Spleen (tissue), 11 donors: ENCODE results near the gene HMGCLL1. TPM values are rescaled to one million over a fixed set of nuclear protein-coding genes. Genes with fewer than 3 reads are reported as not detected.

Source experiments
- DNase-seq: peaks from one replicate; pipeline ENCODE4 v3.0.0-alpha.2; 2020
- H3K27ac ChIP-seq, 8 donors: fragments of 200-600 bp; sonication (generic) in 7 of 8; 1 replicate in 4 of 8; 2 replicates in 4 of 8; pipeline versions ENCODE4 v1.5.0 to v1.8.0; 2016 to 2021; ENCODE audit warnings: inconsistent platforms in 4 of 8, mild to moderate bottlenecking in 4 of 8, moderate library complexity in 1 of 8
- H3K27me3 ChIP-seq, 7 donors: fragments of 200-600 bp; sonication (generic) in 6 of 7; replicated peaks in 1 of 7; 1 replicate in 4 of 7; 2 replicates in 3 of 7; pipeline versions ENCODE4 v1.5.0 to v1.8.0; 2016 to 2021; ENCODE audit warnings: inconsistent platforms in 3 of 7, mild to moderate bottlenecking in 1 of 7
- H3K36me3 ChIP-seq, 6 donors: fragments of 200-600 bp; sonication (generic) in 5 of 6; 1 replicate in 4 of 6; 2 replicates in 2 of 6; pipeline versions ENCODE4 v1.5.0 to v1.8.0; 2016 to 2021; ENCODE audit warnings: inconsistent platforms in 2 of 6
- H3K4me1 ChIP-seq, 6 donors: fragments of 200-600 bp; sonication (generic) in 5 of 6; 1 replicate in 3 of 6; 2 replicates in 3 of 6; pipeline versions ENCODE4 v1.5.0 to v1.8.0; 2016 to 2021; ENCODE audit warnings: inconsistent platforms in 3 of 6
- H3K4me3 ChIP-seq, 8 donors: fragments of 200-600 bp; sonication (generic) in 7 of 8; 1 replicate in 4 of 8; 2 replicates in 4 of 8; pipeline versions ENCODE4 v1.5.0 to v1.8.0; 2016 to 2021; ENCODE audit warnings: inconsistent platforms in 4 of 8, mild to moderate bottlenecking in 4 of 8, moderate library complexity in 2 of 8
- H3K9me3 ChIP-seq, 8 donors: fragments of 200-600 bp; sonication (generic) in 7 of 8; 1 replicate in 4 of 8; 2 replicates in 4 of 8; pipeline versions ENCODE4 v1.5.0 to v1.8.0; 2016 to 2021; ENCODE audit warnings: inconsistent platforms in 4 of 8
- CTCF ChIP-seq, 11 experiments: fragments of 200-600 bp in 7 of 11; fragments of 450-650 bp in 4 of 11; sonication (generic) in 4 of 11; IDR thresholded peaks in 8 of 11; conservative IDR thresholded peaks in 3 of 11; 1 replicate in 7 of 11; 2 replicates in 4 of 11; pipeline versions ENCODE4 v1.4.0 to v1.8.0; 2016 to 2021; ENCODE audit warnings: antibody characterized with exemption in 11 of 11, inconsistent platforms in 4 of 11, mild to moderate bottlenecking in 1 of 11
- POLR2A ChIP-seq, 3 donors: fragments of 450-650 bp; IDR thresholded peaks; one replicate each; pipeline ENCODE4 v1.5.1; 2017; ENCODE audit warnings: antibody characterized with exemption in 3 of 3, mild to moderate bottlenecking in 1 of 3
- POLR2AphosphoS5 ChIP-seq, 3 donors: sonication (generic); formaldehyde crosslinking; IDR thresholded peaks; one replicate each; pipeline ENCODE4 v1.5.1; 2017; ENCODE audit warnings: antibody characterized with exemption in 3 of 3
- WGBS, 5 donors: extraction: QIAGEN DNeasy Blood & Tissue Kit in 3 of 5; methylation state at CpG; one replicate each; pipeline versions ENCODE4 v1.1.5 to v1.1.7; 2013 to 2018; 5-methylcytosine and 5-hydroxymethylcytosine counted together
- intact Hi-C: fragments of 100-400 bp; cut with DNase I; formaldehyde crosslinking; loops from one replicate; pipeline ENCODE4 v1.15.0; 2023; ENCODE audit warnings: low total_unique reads
- polyA plus RNA-seq, 3 donors: library from polyadenylated mRNA; stranded (reverse); fragments of 200-250 nt; gene quantifications; one replicate each; pipeline ENCODE4 v1.2.1, GENCODE V29; 2013
- total RNA-seq, 7 donors: library from RNA; depleted of rRNA in 3 of 7; stranded (reverse); fragments of >200 nt in 3 of 7; fragmentation: NEBNext Ultra II Directional in 4 of 7; extraction: Animal tissue kit (Norgen Biotek cat#: 25700) in 4 of 7; gene quantifications; one replicate each; pipeline versions ENCODE4 v1.1.0 to v1.2.1, GENCODE V29; 2016 to 2021
- donor health status: healthy with polysubstance abuse.
- donor health status: DM: no; HTN: no; CAD: no; lungs with moderate emphysema.
- donor health status: DM: no; HTN: no; CAD: no.
- donor health status: Bipolar disorder and iron deficiency.
- donor health status: healthy.
- donor health status: DM: no; HTN: no; CAD: no.
- donor health status: DM: yes; HTN: yes; CAD: no.

Gene HMGCLL1
- total and polyA plus RNA-seq, 10 donors, result 0.39 TPM; not detected in 9

- WGBS, 5 donors, result 78 to 89% (median 81%) methylated on average over 3 of the region's 3 CpGs
Observed at GRCh38 chr6:55474382-55474781, 104.6 kb downstream of the HMGCLL1 start.

DNA sequence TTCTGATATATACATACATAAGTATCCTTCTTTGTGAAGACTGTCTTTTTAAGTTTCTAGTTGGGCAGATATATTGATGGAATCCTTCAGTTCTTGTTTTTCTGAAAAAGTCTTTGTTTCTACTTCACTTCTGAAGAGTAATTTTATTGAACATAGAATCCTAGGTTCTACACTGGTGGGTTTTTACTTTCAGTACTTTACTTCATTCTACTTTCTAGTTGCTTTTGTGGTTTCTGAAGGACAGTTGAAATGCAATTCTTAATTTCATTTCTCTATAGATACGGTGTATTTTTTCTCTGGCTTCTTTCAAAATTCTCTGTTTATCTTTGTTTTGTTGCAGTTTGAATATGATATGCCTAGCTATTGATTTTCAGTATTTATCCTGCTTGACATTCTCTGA, 105.3 kb downstream of the HMGCLL1 start:
- WGBS, 5 donors, result 85 to 92% (median 89%) methylated on average over 1 of the region's 1 CpG
- no peak for DNase-seq
- H3K27ac ChIP-seq, result no peak overlapping the region
- H3K4me3 ChIP-seq, result no peak overlapping the region
- intact Hi-C loops, result no loop called here
- no peaks in the 10 kb centered on the region for H3K9me3 ChIP-seq
- no peak for TF ChIP-seq CTCF (IDR thresholded peaks at IDR 0.05 in 8 of 11, conservative IDR thresholded peaks at IDR 0.05 in 3 of 11)
- TF ChIP-seq POLR2A (IDR thresholded peaks at IDR 0.05), result no peak
- no peak for TF ChIP-seq POLR2AphosphoS5 (IDR thresholded peaks at IDR 0.05)
- H3K27me3 ChIP-seq, result no peaks in the 10 kb centered on the region
- no peaks in the 10 kb centered on the region for H3K4me1 ChIP-seq
- no peaks in the 10 kb centered on the region for H3K36me3 ChIP-seq

More at GRCh38 chr6:55474382-55474781, 104.6 kb downstream of the HMGCLL1 start:
- TF ChIP-seq CTCF (IDR thresholded peaks at IDR 0.05 in 8 of 11, conservative IDR thresholded peaks at IDR 0.05 in 3 of 11) (no peak), POLR2A (IDR thresholded peaks at IDR 0.05) (no peak), POLR2AphosphoS5 (IDR thresholded peaks at IDR 0.05) (no peak)
- H3K4me3 ChIP-seq, result no peak overlapping the region
- H3K27ac ChIP-seq, result no peak overlapping the region
- H3K36me3 ChIP-seq, result no peaks in the 10 kb centered on the region
- no peak for DNase-seq
- H3K27me3 ChIP-seq, result no peaks in the 10 kb centered on the region
- intact Hi-C loops, result no loop called here
- no peaks in the 10 kb centered on the region for H3K9me3 ChIP-seq
- H3K4me1 ChIP-seq, result no peaks in the 10 kb centered on the region

DNA sequence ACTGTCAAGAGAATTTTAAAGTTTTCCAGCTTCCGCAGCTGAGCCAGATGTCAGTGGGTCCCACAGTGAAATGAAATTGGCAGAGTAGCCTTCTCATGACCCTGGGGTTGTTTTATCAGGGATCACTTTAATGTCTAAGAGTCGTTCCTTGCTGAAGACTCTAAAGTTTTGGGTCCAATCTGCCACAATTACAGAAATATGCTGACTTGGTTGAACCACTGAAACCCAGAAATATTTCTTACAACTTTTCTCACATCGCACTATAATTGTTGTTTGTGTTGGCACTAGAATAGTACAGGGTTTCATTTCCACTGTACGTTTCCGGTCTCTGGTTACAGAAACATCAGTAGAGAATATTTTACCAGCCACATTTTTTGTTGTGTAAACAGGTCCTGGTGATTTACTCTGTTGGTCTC, 109.0 kb downstream of the HMGCLL1 start:
- no peak for DNase-seq
- TF ChIP-seq CTCF (IDR thresholded peaks at IDR 0.05 in 8 of 11, conservative IDR thresholded peaks at IDR 0.05 in 3 of 11) (no peak), POLR2A (IDR thresholded peaks at IDR 0.05) (no peak), POLR2AphosphoS5 (IDR thresholded peaks at IDR 0.05) (no peak)
- Histone ChIP-seq H3K36me3 (no peaks in the 10 kb centered on the region), H3K4me1 (no peaks in the 10 kb centered on the region), H3K27ac (no peak overlapping the region), H3K4me3 (no peak overlapping the region), H3K27me3 (no peaks in the 10 kb centered on the region), H3K9me3 (no peaks in the 10 kb centered on the region)
- intact Hi-C loops, result no loop called here
- 67 to 79% (median 74%) methylated on average over 5 of the region's 5 CpGs for WGBS, 5 donors

- Histone ChIP-seq H3K36me3 (no peaks in the 10 kb centered on the region), H3K4me1 (no peaks in the 10 kb centered on the region), H3K4me3 (no peak overlapping the region), H3K9me3 (no peaks in the 10 kb centered on the region), H3K27me3 (no peaks in the 10 kb centered on the region), H3K27ac (no peak overlapping the region)
- TF ChIP-seq POLR2A (IDR thresholded peaks at IDR 0.05) (no peak), CTCF (IDR thresholded peaks at IDR 0.05 in 8 of 11, conservative IDR thresholded peaks at IDR 0.05 in 3 of 11) (no peak), POLR2AphosphoS5 (IDR thresholded peaks at IDR 0.05) (no peak)
- 78 to 88% (median 85%) methylated on average over 3 of the region's 3 CpGs for WGBS, 5 donors
- no peak for DNase-seq
- intact Hi-C loops, result no loop called here
Observed at GRCh38 chr6:55456016-55456415, 123.0 kb downstream of the HMGCLL1 start.
